DND-41 (cell line): Measurements from ENCODE around the gene SPP2.

ENCODE experiments used
- EZH2 ChIP-seq: IDR thresholded peaks from 3 replicates; pipeline ENCODE4 v1.6.1; 2012; ENCODE audit warnings: borderline replicate concordance, low read depth, mild to moderate bottlenecking, moderate library complexity, low read length, inconsistent platforms; ENCODE audit not compliant: severe bottlenecking
- TF ChIP-seq, protein P1 (sequence below): IDR thresholded peaks from 2 replicates; pipeline ENCODE4 v1.5.1; 2012; ENCODE audit warnings: borderline replicate concordance, low read length, moderate library complexity, mild to moderate bottlenecking; ENCODE audit not compliant: poor library complexity, severe bottlenecking; ENCODE audit errors: extremely low read depth

DNA sequence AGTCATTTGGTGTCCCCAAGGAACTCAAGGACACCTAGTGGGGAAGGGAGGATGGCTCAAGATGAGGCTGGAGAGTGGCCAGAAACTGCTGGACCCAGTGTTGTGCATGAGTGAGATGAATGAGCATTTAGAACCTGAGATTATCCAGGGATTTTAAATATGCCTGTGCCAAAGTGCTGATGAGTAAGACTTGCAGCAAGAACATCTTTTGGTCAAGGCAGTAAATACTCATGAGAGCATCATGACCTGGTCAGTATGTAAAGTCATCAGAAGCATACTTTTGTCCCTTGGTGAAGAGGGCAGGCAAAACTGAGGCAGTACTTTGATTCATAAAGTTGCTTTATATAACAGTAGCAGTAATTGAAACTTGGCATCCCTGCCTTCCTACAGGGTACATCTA lies 3.1 kb upstream of the SPP2 start:
- TF ChIP-seq, protein P1, sequence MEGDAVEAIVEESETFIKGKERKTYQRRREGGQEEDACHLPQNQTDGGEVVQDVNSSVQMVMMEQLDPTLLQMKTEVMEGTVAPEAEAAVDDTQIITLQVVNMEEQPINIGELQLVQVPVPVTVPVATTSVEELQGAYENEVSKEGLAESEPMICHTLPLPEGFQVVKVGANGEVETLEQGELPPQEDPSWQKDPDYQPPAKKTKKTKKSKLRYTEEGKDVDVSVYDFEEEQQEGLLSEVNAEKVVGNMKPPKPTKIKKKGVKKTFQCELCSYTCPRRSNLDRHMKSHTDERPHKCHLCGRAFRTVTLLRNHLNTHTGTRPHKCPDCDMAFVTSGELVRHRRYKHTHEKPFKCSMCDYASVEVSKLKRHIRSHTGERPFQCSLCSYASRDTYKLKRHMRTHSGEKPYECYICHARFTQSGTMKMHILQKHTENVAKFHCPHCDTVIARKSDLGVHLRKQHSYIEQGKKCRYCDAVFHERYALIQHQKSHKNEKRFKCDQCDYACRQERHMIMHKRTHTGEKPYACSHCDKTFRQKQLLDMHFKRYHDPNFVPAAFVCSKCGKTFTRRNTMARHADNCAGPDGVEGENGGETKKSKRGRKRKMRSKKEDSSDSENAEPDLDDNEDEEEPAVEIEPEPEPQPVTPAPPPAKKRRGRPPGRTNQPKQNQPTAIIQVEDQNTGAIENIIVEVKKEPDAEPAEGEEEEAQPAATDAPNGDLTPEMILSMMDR, result no peak
- no peak for TF ChIP-seq EZH2
